ENCODE results near the gene LRPAP1.

GRCh38 chr4:3527914-3528876, 4.0 kb downstream of the LRPAP1 start:
- TF ChIP-seq POLR2A (IDR thresholded peaks at IDR 0.05) (no peak), POLR2AphosphoS5 (IDR thresholded peaks at IDR 0.05) (peak in 1 of 3 donors; percentile 46)

All from spleen (tissue), 3 donors.